ENCODE results near the gene INSC.

GRCh38 chr11:15189641-15190365 lies 75.1 kb downstream of the INSC start:
- no peak for TF ChIP-seq CTCF (conservative IDR thresholded peaks at IDR 0.05)
- no peak for TF ChIP-seq EZH2 (IDR thresholded peaks at IDR 0.05; ENCODE audit: low read depth)
